ENCODE results near the gene LPCAT3. TPM values are rescaled to one million over a fixed set of nuclear protein-coding genes. Genes with fewer than 3 reads are reported as not detected.

LPCAT3 gene
- total RNA-seq, 2 experiments from 2014 or later = 22.7 to 27.2 TPM

- DNase-seq = no peak
- Mint-ChIP-seq H3K27me3 (ENCODE audit: low read depth) (no peaks in the 10 kb centered on the region), H3K4me1 (ENCODE audit: low read depth) (peaks cover 73% of the 10 kb centered on the region), H3K9me3 (no peaks in the 10 kb centered on the region), H3K27ac (peak overlapping the region; percentile 99), H3K4me3 (peak overlapping the region; percentile 100), H3K36me3 (ENCODE audit: low read depth) (peaks cover 58% of the 10 kb centered on the region)
- CTCF ChIA-PET = interaction anchor here (0.8 to 2.7 kb wide), 6 partner anchors 9 to 144 kb away, joined by 3 to 41 read pairs (median 4); partner anchors contain the start of genes C12orf57 and RNU7-1
- intact Hi-C loops (cut with micrococcal nuclease) = no loop called here
These were observed 49.9 kb downstream of the LPCAT3 start for GRCh38 chr12:6968426-6968825.

GRCh38 chr12:6967651-6968100 lies 50.6 kb downstream of the LPCAT3 start:
- no peaks in the 10 kb centered on the region for H3K27me3 Mint-ChIP-seq (ENCODE audit: low read depth)
- H3K9me3 Mint-ChIP-seq = no peaks in the 10 kb centered on the region
- H3K27ac Mint-ChIP-seq = peak overlapping the region; percentile 63
- peaks cover 70% of the 10 kb centered on the region for H3K4me1 Mint-ChIP-seq (ENCODE audit: low read depth)
- H3K36me3 Mint-ChIP-seq (ENCODE audit: low read depth) = peaks cover 53% of the 10 kb centered on the region
- no peak for DNase-seq
- CTCF ChIA-PET = interaction anchor here (0.6 to 2.7 kb wide), 4 partner anchors 22 to 178 kb away, joined by 3 to 41 read pairs (median 5); partner anchors contain the start of genes C12orf57 and RNU7-1
- intact Hi-C loops (cut with micrococcal nuclease) = no loop called here
- no peak overlapping the region for H3K4me3 Mint-ChIP-seq

- CTCF ChIA-PET = interaction anchor here (0.7 to 12.0 kb wide), 6 partner anchors 8 to 75 kb away, joined by 3 to 397 read pairs (median 4); partner anchors contain the start of genes C12orf57, PTPN6 and RNU7-1
- peaks cover 72% of the 10 kb centered on the region for H3K4me1 Mint-ChIP-seq (ENCODE audit: low read depth)
- H3K4me3 Mint-ChIP-seq = peak overlapping the region; percentile 43
These were observed 51.9 kb downstream of the LPCAT3 start for GRCh38 chr12:6966351-6966750.

GRCh38 chr12:6965714-6966113 lies 52.6 kb downstream of the LPCAT3 start:
- Mint-ChIP-seq H3K4me3 (no peak overlapping the region), H3K4me1 (ENCODE audit: low read depth) (peaks cover 76% of the 10 kb centered on the region), H3K36me3 (ENCODE audit: low read depth) (peaks cover 49% of the 10 kb centered on the region), H3K27ac (peak overlapping the region; percentile 93), H3K27me3 (ENCODE audit: low read depth) (no peaks in the 10 kb centered on the region), H3K9me3 (no peaks in the 10 kb centered on the region)
- no peak for DNase-seq
- CTCF ChIA-PET = interaction anchor here (1.1 to 12.0 kb wide), 4 partner anchors 8 to 74 kb away, joined by 3 to 397 read pairs (median 5); partner anchors contain the start of genes C12orf57, PTPN6 and RNU7-1
- intact Hi-C loops (cut with micrococcal nuclease) = loop anchor here (1.0 kb wide), 2 partner anchors 21 to 41 kb away; partner anchors contain the start of gene C12orf57

More at GRCh38 chr12:6966351-6966750, 51.9 kb downstream of the LPCAT3 start:
- Mint-ChIP-seq H3K27me3 (ENCODE audit: low read depth) (no peaks in the 10 kb centered on the region), H3K27ac (peak overlapping the region; percentile 93), H3K9me3 (no peaks in the 10 kb centered on the region), H3K36me3 (ENCODE audit: low read depth) (peaks cover 46% of the 10 kb centered on the region)
- intact Hi-C loops (cut with micrococcal nuclease) = no loop called here
- DNase-seq = no peak

- peak; percentile 95 for DNase-seq
- CTCF ChIA-PET = interaction anchor here (1.0 to 12.0 kb wide), 12 partner anchors 9 to 148 kb away, joined by 3 to 397 read pairs (median 4); partner anchors contain the start of genes C12orf57, PTPN6 and RNU7-1
- intact Hi-C loops (cut with micrococcal nuclease) = loop anchor here (1.0 kb wide), 2 partner anchors 21 to 41 kb away; partner anchors contain the start of gene C12orf57
- Mint-ChIP-seq H3K27ac (peak overlapping the region; percentile 93), H3K36me3 (ENCODE audit: low read depth) (peaks cover 52% of the 10 kb centered on the region), H3K27me3 (ENCODE audit: low read depth) (no peaks in the 10 kb centered on the region), H3K9me3 (no peaks in the 10 kb centered on the region), H3K4me3 (no peak overlapping the region), H3K4me1 (ENCODE audit: low read depth) (peaks cover 81% of the 10 kb centered on the region)
These were observed 53.1 kb downstream of the LPCAT3 start for GRCh38 chr12:6965026-6965661.

- CTCF ChIA-PET = interaction anchor here (1.0 to 12.0 kb wide), 11 partner anchors 9 to 149 kb away, joined by 3 to 397 read pairs (median 5); partner anchors contain the start of genes C12orf57, PTPN6 and RNU7-1
- intact Hi-C loops (cut with micrococcal nuclease) = loop anchor here (1.0 to 5.0 kb wide), 3 partner anchors 20 to 277 kb away; partner anchors contain the start of genes C12orf57 and ZNF384
- peaks cover 50% of the 10 kb centered on the region for H3K36me3 Mint-ChIP-seq (ENCODE audit: low read depth)
- no peak for DNase-seq
- H3K27me3 Mint-ChIP-seq (ENCODE audit: low read depth) = no peaks in the 10 kb centered on the region
- H3K9me3 Mint-ChIP-seq = no peaks in the 10 kb centered on the region
- no peak overlapping the region for H3K4me3 Mint-ChIP-seq
- H3K4me1 Mint-ChIP-seq (ENCODE audit: low read depth) = peaks cover 85% of the 10 kb centered on the region
- H3K27ac Mint-ChIP-seq = peak overlapping the region; percentile 93
These were observed 53.7 kb downstream of the LPCAT3 start for GRCh38 chr12:6964605-6965025.

- Mint-ChIP-seq H3K4me1 (ENCODE audit: low read depth) (peaks cover 86% of the 10 kb centered on the region), H3K27me3 (ENCODE audit: low read depth) (no peaks in the 10 kb centered on the region), H3K4me3 (no peak overlapping the region), H3K36me3 (ENCODE audit: low read depth) (peaks cover 52% of the 10 kb centered on the region), H3K9me3 (no peaks in the 10 kb centered on the region), H3K27ac (peak overlapping the region; percentile 93)
- DNase-seq = no peak
- intact Hi-C loops (cut with micrococcal nuclease) = loop anchor here (5.0 kb wide), 1 partner anchor 277 kb away; the partner anchor contains the start of gene ZNF384
- CTCF ChIA-PET = interaction anchor here (0.6 to 12.0 kb wide), 10 partner anchors 8 to 147 kb away, joined by 3 to 397 read pairs (median 6); partner anchors contain the start of genes C12orf57, PTPN6 and RNU7-1
These were observed 54.4 kb downstream of the LPCAT3 start for GRCh38 chr12:6963791-6964413.

- Mint-ChIP-seq H3K4me1 (ENCODE audit: low read depth) (peaks cover 85% of the 10 kb centered on the region), H3K4me3 (no peak overlapping the region), H3K36me3 (ENCODE audit: low read depth) (peaks cover 53% of the 10 kb centered on the region), H3K27me3 (ENCODE audit: low read depth) (no peaks in the 10 kb centered on the region), H3K9me3 (no peaks in the 10 kb centered on the region), H3K27ac (peak overlapping the region; percentile 93)
- CTCF ChIA-PET = interaction anchor here (0.6 to 12.0 kb wide), 3 partner anchors 15 to 38 kb away, joined by 3 to 397 read pairs (median 10); partner anchors contain the start of genes C12orf57, PTPN6 and RNU7-1
- intact Hi-C loops (cut with micrococcal nuclease) = loop anchor here (5.0 kb wide), 1 partner anchor 276 kb away; the partner anchor contains the start of gene ZNF384
- no peak for DNase-seq
These were observed 55.1 kb downstream of the LPCAT3 start for GRCh38 chr12:6963016-6963731.

- Mint-ChIP-seq H3K4me1 (ENCODE audit: low read depth) (peaks cover 85% of the 10 kb centered on the region), H3K36me3 (ENCODE audit: low read depth) (peaks cover 56% of the 10 kb centered on the region), H3K4me3 (peak overlapping the region; percentile 81), H3K27me3 (ENCODE audit: low read depth) (no peaks in the 10 kb centered on the region), H3K27ac (peak overlapping the region; percentile 93), H3K9me3 (no peaks in the 10 kb centered on the region)
- intact Hi-C loops (cut with micrococcal nuclease) = loop anchor here (5.0 kb wide), 1 partner anchor 275 kb away; the partner anchor contains the start of gene ZNF384
- DNase-seq = no peak
- CTCF ChIA-PET = interaction anchor here (1.2 to 12.0 kb wide), 4 partner anchors 15 to 151 kb away, joined by 3 to 397 read pairs (median 4); partner anchors contain the start of genes C12orf57, C1RL, PTPN6 and RNU7-1
These were observed 55.8 kb downstream of the LPCAT3 start for GRCh38 chr12:6962285-6963015.

GRCh38 chr12:6961695-6962284 lies 56.5 kb downstream of the LPCAT3 start:
- peaks cover 58% of the 10 kb centered on the region for H3K36me3 Mint-ChIP-seq (ENCODE audit: low read depth)
- H3K27me3 Mint-ChIP-seq (ENCODE audit: low read depth) = no peaks in the 10 kb centered on the region
- peak overlapping the region; percentile 81 for H3K4me3 Mint-ChIP-seq
- peak overlapping the region; percentile 93 for H3K27ac Mint-ChIP-seq
- intact Hi-C loops (cut with micrococcal nuclease) = loop anchor here (1.0 to 5.0 kb wide), 6 partner anchors 8 to 274 kb away; partner anchors contain the start of genes C12orf57, SPSB2 and ZNF384
- peaks cover 87% of the 10 kb centered on the region for H3K4me1 Mint-ChIP-seq (ENCODE audit: low read depth)
- DNase-seq = peak; percentile 69
- CTCF ChIA-PET = interaction anchor here (0.6 to 12.0 kb wide), 9 partner anchors 14 to 229 kb away, joined by 3 to 397 read pairs (median 3); partner anchors contain the start of genes C12orf57, C1RL, PTPN6 and RNU7-1
- no peaks in the 10 kb centered on the region for H3K9me3 Mint-ChIP-seq
